Inflammatory macrophage treated with lipopolysaccharide for 4 hours (primary cell): ENCODE measurements around the gene KHDC1L.
"Not testable (repeated sequence)": the region's sequence is repeated elsewhere in the genome, so short reads cannot be mapped to it uniquely, and the experiment has no call there.

ENCODE experiments used
- DNase-seq: peaks from one replicate; pipeline ENCODE4 v3.0.0-alpha.2; 2020

The KHDC1L gene

GRCh38 chr6:73204252-73204651, 21.0 kb downstream of the KHDC1L start:
- DNase-seq: no peak

GRCh38 chr6:73203098-73203497, 22.2 kb downstream of the KHDC1L start:
- peak; percentile 8 for DNase-seq

GRCh38 chr6:73200735-73201134, 24.6 kb downstream of the KHDC1L start:
- DNase-seq: no peak

- no peak for DNase-seq
Observed at GRCh38 chr6:73200247-73200646, 25.0 kb downstream of the KHDC1L start.

- DNase-seq: no peak
Observed at GRCh38 chr6:73194744-73195143, 30.6 kb downstream of the KHDC1L start.

GRCh38 chr6:73193302-73193701, 32.0 kb downstream of the KHDC1L start:
- not testable (repeated sequence) for DNase-seq

GRCh38 chr6:73182021-73182607, 43.2 kb downstream of the KHDC1L start:
- no peak for DNase-seq

- DNase-seq: peak; percentile 68
Observed at GRCh38 chr6:73180763-73181619, 44.3 kb downstream of the KHDC1L start.

- peak; percentile 1 for DNase-seq
Observed at GRCh38 chr6:73180076-73180738, 45.1 kb downstream of the KHDC1L start.

- DNase-seq: no peak
Observed at GRCh38 chr6:73177221-73177944, 47.9 kb downstream of the KHDC1L start.

- no peak for DNase-seq
Observed at GRCh38 chr6:73176057-73176456, 49.2 kb downstream of the KHDC1L start.

GRCh38 chr6:73174646-73175045, 50.6 kb downstream of the KHDC1L start:
- no peak for DNase-seq
